Right lung (tissue), 5 donors: ENCODE data around the gene JMJD8. TPM values are rescaled to one million over a fixed set of nuclear protein-coding genes. Genes with fewer than 3 reads are reported as not detected.

Source experiments
- polyA plus RNA-seq, 5 donors: library from polyadenylated mRNA; unstranded; fragments of 120-200 nt; gene quantifications; one replicate each; pipeline versions ENCODE4 v1.2.1 to v1.2.3, GENCODE V29; 2013; ENCODE audit warnings: inconsistent platforms in 1 of 5, low replicate concordance in 1 of 5; ENCODE audit not compliant: insufficient read length in 5 of 5, insufficient read depth in 1 of 5

Gene JMJD8
- polyA plus RNA-seq, 5 donors, result 39.5 to 69.5 (median 43.3) TPM

Other genes starting within 250 kb of the JMJD8 start
- gene CAPN15, start 156.6 kb downstream of the JMJD8 start, polyA plus RNA-seq, result 10 to 100 TPM; 13.0 to 39.5 (median 20.8) TPM
- under 1 TPM in 1 of 5 donors, not detected in 4; 0.07 TPM for gene PRR35, start 123.9 kb downstream of the JMJD8 start, polyA plus RNA-seq
- 1 to 10 TPM; 1.5 to 4.9 (median 2.9) TPM for gene NHLRC4, start 117.3 kb downstream of the JMJD8 start, polyA plus RNA-seq
- 10 to 100 TPM; 28.8 to 48.1 (median 35.6) TPM for gene PIGQ, start 114.4 kb downstream of the JMJD8 start, polyA plus RNA-seq
- 10 to 100 TPM; 15.3 to 33.7 (median 22.9) TPM for gene RAB40C, start 94.3 kb downstream of the JMJD8 start, polyA plus RNA-seq
- gene WFIKKN1, start 53.3 kb downstream of the JMJD8 start, polyA plus RNA-seq, result 1 to 10 TPM in 1 of 5 donors, under 1 TPM in 4; 0.20 to 1.2 (median 0.36) TPM
- gene METTL26, start 48.0 kb downstream of the JMJD8 start, polyA plus RNA-seq, result 10 to 100 TPM; 37.9 to 74.1 (median 49.3) TPM
- gene MCRIP2, start 42.5 kb downstream of the JMJD8 start, polyA plus RNA-seq, result 10 to 100 TPM in 3 of 5 donors, 1 to 10 TPM in 2; 6.0 to 16.9 (median 10.4) TPM
- gene WDR90, start 35.0 kb downstream of the JMJD8 start, polyA plus RNA-seq, result 10 to 100 TPM; 31.5 to 52.8 (median 39.5) TPM
- gene RHOT2, start 16.2 kb downstream of the JMJD8 start, polyA plus RNA-seq, result 100 to 1,000 TPM in 1 of 5 donors, 10 to 100 TPM in 4; 47.5 to 119 (median 70.3) TPM
- 1 to 10 TPM in 2 of 5 donors, under 1 TPM in 3; 0.38 to 1.8 (median 0.81) TPM for gene RHBDL1, start 8.7 kb downstream of the JMJD8 start, polyA plus RNA-seq
- gene STUB1, start 3.9 kb downstream of the JMJD8 start, polyA plus RNA-seq, result 100 to 1,000 TPM in 2 of 5 donors, 10 to 100 TPM in 3; 83.8 to 142 (median 96.2) TPM
- gene WDR24, start 6.1 kb upstream of the JMJD8 start, polyA plus RNA-seq, result 10 to 100 TPM in 3 of 5 donors, 1 to 10 TPM in 2; 7.4 to 15.3 (median 11.7) TPM
- under 1 TPM; 0.30 to 0.75 (median 0.59) TPM for gene FBXL16, start 21.5 kb upstream of the JMJD8 start, polyA plus RNA-seq
- 10 to 100 TPM in 3 of 5 donors, 1 to 10 TPM in 2; 6.7 to 44.0 (median 10.8) TPM for gene METRN, start 30.8 kb upstream of the JMJD8 start, polyA plus RNA-seq
- gene ANTKMT, start 36.8 kb upstream of the JMJD8 start, polyA plus RNA-seq, result 10 to 100 TPM in 3 of 5 donors, 1 to 10 TPM in 2; 5.3 to 22.5 (median 10.8) TPM
- gene CCDC78, start 42.1 kb upstream of the JMJD8 start, polyA plus RNA-seq, result 10 to 100 TPM in 1 of 5 donors, 1 to 10 TPM in 4; 1.3 to 13.0 (median 6.3) TPM
- 1 to 10 TPM; 2.1 to 7.3 (median 3.5) TPM for gene HAGHL, start 42.8 kb upstream of the JMJD8 start, polyA plus RNA-seq
- 10 to 100 TPM; 16.2 to 25.7 (median 16.8) TPM for gene CIAO3, start 56.7 kb upstream of the JMJD8 start, polyA plus RNA-seq
- 10 to 100 TPM in 4 of 5 donors, 1 to 10 TPM in 1; 9.5 to 33.2 (median 18.5) TPM for gene MSLN, start 76.4 kb upstream of the JMJD8 start, polyA plus RNA-seq
- 10 to 100 TPM in 3 of 5 donors, 1 to 10 TPM in 2; 8.3 to 19.2 (median 10.4) TPM for gene RPUSD1, start 104.0 kb upstream of the JMJD8 start, polyA plus RNA-seq
- 10 to 100 TPM; 16.8 to 31.0 (median 25.2) TPM for gene CHTF18, start 104.3 kb upstream of the JMJD8 start, polyA plus RNA-seq
- gene GNG13, start 116.4 kb upstream of the JMJD8 start, polyA plus RNA-seq, result under 1 TPM in 1 of 5 donors, not detected in 4; 0.10 TPM